Spleen (tissue), 11 donors: ENCODE measurements around the gene NUP35. TPM values are rescaled to one million over a fixed set of nuclear protein-coding genes. Genes with fewer than 3 reads are reported as not detected.

Experiments
- DNase-seq: peaks from one replicate; pipeline ENCODE4 v3.0.0-alpha.2; 2020
- H3K27ac ChIP-seq, 8 donors: fragments of 200-600 bp; sonication (generic) in 7 of 8; 1 replicate in 4 of 8; 2 replicates in 4 of 8; pipeline versions ENCODE4 v1.5.0 to v1.8.0; 2016 to 2021; ENCODE audit warnings: inconsistent platforms in 4 of 8, mild to moderate bottlenecking in 4 of 8, moderate library complexity in 1 of 8
- H3K27me3 ChIP-seq, 7 donors: fragments of 200-600 bp; sonication (generic) in 6 of 7; replicated peaks in 1 of 7; 1 replicate in 4 of 7; 2 replicates in 3 of 7; pipeline versions ENCODE4 v1.5.0 to v1.8.0; 2016 to 2021; ENCODE audit warnings: inconsistent platforms in 3 of 7, mild to moderate bottlenecking in 1 of 7
- H3K36me3 ChIP-seq, 6 donors: fragments of 200-600 bp; sonication (generic) in 5 of 6; 1 replicate in 4 of 6; 2 replicates in 2 of 6; pipeline versions ENCODE4 v1.5.0 to v1.8.0; 2016 to 2021; ENCODE audit warnings: inconsistent platforms in 2 of 6
- H3K4me1 ChIP-seq, 6 donors: fragments of 200-600 bp; sonication (generic) in 5 of 6; 1 replicate in 3 of 6; 2 replicates in 3 of 6; pipeline versions ENCODE4 v1.5.0 to v1.8.0; 2016 to 2021; ENCODE audit warnings: inconsistent platforms in 3 of 6
- H3K4me3 ChIP-seq, 8 donors: fragments of 200-600 bp; sonication (generic) in 7 of 8; 1 replicate in 4 of 8; 2 replicates in 4 of 8; pipeline versions ENCODE4 v1.5.0 to v1.8.0; 2016 to 2021; ENCODE audit warnings: inconsistent platforms in 4 of 8, mild to moderate bottlenecking in 4 of 8, moderate library complexity in 2 of 8
- H3K9me3 ChIP-seq, 8 donors: fragments of 200-600 bp; sonication (generic) in 7 of 8; 1 replicate in 4 of 8; 2 replicates in 4 of 8; pipeline versions ENCODE4 v1.5.0 to v1.8.0; 2016 to 2021; ENCODE audit warnings: inconsistent platforms in 4 of 8
- CTCF ChIP-seq, 11 experiments: fragments of 200-600 bp in 7 of 11; fragments of 450-650 bp in 4 of 11; sonication (generic) in 4 of 11; IDR thresholded peaks in 8 of 11; conservative IDR thresholded peaks in 3 of 11; 1 replicate in 7 of 11; 2 replicates in 4 of 11; pipeline versions ENCODE4 v1.4.0 to v1.8.0; 2016 to 2021; ENCODE audit warnings: antibody characterized with exemption in 11 of 11, inconsistent platforms in 4 of 11, mild to moderate bottlenecking in 1 of 11
- POLR2A ChIP-seq, 3 donors: fragments of 450-650 bp; IDR thresholded peaks; one replicate each; pipeline ENCODE4 v1.5.1; 2017; ENCODE audit warnings: antibody characterized with exemption in 3 of 3, mild to moderate bottlenecking in 1 of 3
- POLR2AphosphoS5 ChIP-seq, 3 donors: sonication (generic); formaldehyde crosslinking; IDR thresholded peaks; one replicate each; pipeline ENCODE4 v1.5.1; 2017; ENCODE audit warnings: antibody characterized with exemption in 3 of 3
- WGBS, 5 donors: extraction: QIAGEN DNeasy Blood & Tissue Kit in 3 of 5; methylation state at CpG; one replicate each; pipeline versions ENCODE4 v1.1.5 to v1.1.7; 2013 to 2018; 5-methylcytosine and 5-hydroxymethylcytosine counted together
- intact Hi-C: fragments of 100-400 bp; cut with DNase I; formaldehyde crosslinking; loops from one replicate; pipeline ENCODE4 v1.15.0; 2023; ENCODE audit warnings: low total_unique reads
- polyA plus RNA-seq, 3 donors: library from polyadenylated mRNA; stranded (reverse); fragments of 200-250 nt; gene quantifications; one replicate each; pipeline ENCODE4 v1.2.1, GENCODE V29; 2013
- total RNA-seq, 7 donors: library from RNA; depleted of rRNA in 3 of 7; stranded (reverse); fragments of >200 nt in 3 of 7; fragmentation: NEBNext Ultra II Directional in 4 of 7; extraction: Animal tissue kit (Norgen Biotek cat#: 25700) in 4 of 7; gene quantifications; one replicate each; pipeline versions ENCODE4 v1.1.0 to v1.2.1, GENCODE V29; 2016 to 2021
- donor health status: healthy with polysubstance abuse.
- donor health status: DM: no; HTN: no; CAD: no; lungs with moderate emphysema.
- donor health status: DM: no; HTN: no; CAD: no.
- donor health status: Bipolar disorder and iron deficiency.
- donor health status: healthy.
- donor health status: DM: no; HTN: no; CAD: no.
- donor health status: DM: yes; HTN: yes; CAD: no.

Gene NUP35
- total and polyA plus RNA-seq, 10 donors = 6.3 to 19.0 (median 13.6) TPM

GRCh38 chr2:183193904-183194303 lies 69.7 kb downstream of the NUP35 start:
- no peak overlapping the region for H3K27ac ChIP-seq
- H3K27me3 ChIP-seq = no peaks in the 10 kb centered on the region
- H3K9me3 ChIP-seq = no peaks in the 10 kb centered on the region
- H3K4me3 ChIP-seq = no peak overlapping the region
- WGBS, 5 donors = 84 to 98% (median 95%) methylated on average over 2 of the region's 2 CpGs
- H3K4me1 ChIP-seq = no peaks in the 10 kb centered on the region
- TF ChIP-seq POLR2AphosphoS5 (IDR thresholded peaks at IDR 0.05) (no peak), CTCF (IDR thresholded peaks at IDR 0.05 in 8 of 11, conservative IDR thresholded peaks at IDR 0.05 in 3 of 11) (no peak), POLR2A (IDR thresholded peaks at IDR 0.05) (no peak)
- no peak for DNase-seq
- intact Hi-C loops = no loop called here
- H3K36me3 ChIP-seq = peaks cover 0 to 31% (median 9%) of the 10 kb centered on the region in 6 donors

- intact Hi-C loops = no loop called here
- no peaks in the 10 kb centered on the region for H3K9me3 ChIP-seq
- DNase-seq = no peak
- no peak for TF ChIP-seq POLR2AphosphoS5 (IDR thresholded peaks at IDR 0.05)
- WGBS, 5 donors = 79 to 100% (median 89%) methylated on average over 1 of the region's 1 CpG
- H3K27ac ChIP-seq = no peak overlapping the region
- no peaks in the 10 kb centered on the region for H3K27me3 ChIP-seq
- no peaks in the 10 kb centered on the region for H3K4me1 ChIP-seq
- H3K36me3 ChIP-seq = peaks cover 0 to 16% (median 6%) of the 10 kb centered on the region in 6 donors
- H3K4me3 ChIP-seq = no peak overlapping the region
Observed at GRCh38 chr2:183195397-183195796, 71.2 kb downstream of the NUP35 start.

- TF ChIP-seq CTCF (IDR thresholded peaks at IDR 0.05 in 8 of 11, conservative IDR thresholded peaks at IDR 0.05 in 3 of 11) (no peak), POLR2AphosphoS5 (IDR thresholded peaks at IDR 0.05) (no peak), POLR2A (IDR thresholded peaks at IDR 0.05) (no peak)
- WGBS, 5 donors = 91 to 100% (median 96%) methylated on average over 1 of the region's 1 CpG
- Histone ChIP-seq H3K27me3 (no peaks in the 10 kb centered on the region), H3K4me3 (no peak overlapping the region), H3K4me1 (no peaks in the 10 kb centered on the region), H3K27ac (no peak overlapping the region), H3K9me3 (no peaks in the 10 kb centered on the region), H3K36me3 (peaks cover 0 to 10% (median 3%) of the 10 kb centered on the region in 6 donors)
- no peak for DNase-seq
- intact Hi-C loops = no loop called here
Observed at GRCh38 chr2:183195998-183196409, 71.8 kb downstream of the NUP35 start.

GRCh38 chr2:183204397-183204796 lies 80.2 kb downstream of the NUP35 start:
- Histone ChIP-seq H3K27ac (no peak overlapping the region), H3K36me3 (no peaks in the 10 kb centered on the region), H3K27me3 (no peaks in the 10 kb centered on the region), H3K4me1 (no peaks in the 10 kb centered on the region), H3K9me3 (peaks cover 0 to 2% (median 0%) of the 10 kb centered on the region in 8 donors), H3K4me3 (no peak overlapping the region)
- intact Hi-C loops = no loop called here
- DNase-seq = no peak
- TF ChIP-seq POLR2A (IDR thresholded peaks at IDR 0.05) (no peak), POLR2AphosphoS5 (IDR thresholded peaks at IDR 0.05) (no peak), CTCF (IDR thresholded peaks at IDR 0.05 in 8 of 11, conservative IDR thresholded peaks at IDR 0.05 in 3 of 11) (no peak)
- 86 to 100% (median 95%) methylated on average over 1 of the region's 1 CpG for WGBS, 5 donors

GRCh38 chr2:183207110-183207509 lies 82.9 kb downstream of the NUP35 start:
- no peaks in the 10 kb centered on the region for H3K36me3 ChIP-seq
- H3K4me1 ChIP-seq = no peaks in the 10 kb centered on the region
- H3K27ac ChIP-seq = no peak overlapping the region
- H3K27me3 ChIP-seq = no peaks in the 10 kb centered on the region
- 74 to 90% (median 84%) methylated on average over 1 of the region's 1 CpG for WGBS, 5 donors
- no peak overlapping the region for H3K4me3 ChIP-seq
- intact Hi-C loops = no loop called here
- TF ChIP-seq POLR2AphosphoS5 (IDR thresholded peaks at IDR 0.05) (no peak), POLR2A (IDR thresholded peaks at IDR 0.05) (no peak), CTCF (IDR thresholded peaks at IDR 0.05 in 8 of 11, conservative IDR thresholded peaks at IDR 0.05 in 3 of 11) (no peak)
- H3K9me3 ChIP-seq = peaks cover 0 to 11% (median 0%) of the 10 kb centered on the region in 8 donors
- no peak for DNase-seq
